ENCODE results near the gene NINJ2.

The NINJ2 gene

DNA sequence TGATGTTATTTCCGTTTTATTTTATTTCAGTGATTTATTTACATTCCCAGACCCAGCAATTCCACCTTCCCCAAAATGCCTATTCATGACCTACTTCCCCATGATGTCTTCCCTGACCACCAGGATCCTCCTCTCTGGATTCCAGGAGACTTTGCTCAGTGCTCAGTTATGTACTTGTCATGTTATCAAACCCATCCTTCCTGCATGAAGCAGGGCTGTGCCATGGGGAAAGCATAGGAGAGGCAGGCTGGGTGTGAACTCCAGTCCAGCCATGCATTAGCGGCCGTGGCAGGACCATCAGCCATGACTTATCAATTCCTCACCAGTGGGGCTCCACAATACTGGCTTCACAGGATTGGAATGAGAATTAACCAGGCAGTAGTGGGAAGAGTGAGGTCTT, 145.7 kb downstream of the NINJ2 start:
- POLR2A ChIA-PET, result no interaction called here
- no peak overlapping the region for H3K4me3 ChIP-seq (ENCODE audit: low read depth, low read length)
- TF ChIP-seq, protein P1, sequence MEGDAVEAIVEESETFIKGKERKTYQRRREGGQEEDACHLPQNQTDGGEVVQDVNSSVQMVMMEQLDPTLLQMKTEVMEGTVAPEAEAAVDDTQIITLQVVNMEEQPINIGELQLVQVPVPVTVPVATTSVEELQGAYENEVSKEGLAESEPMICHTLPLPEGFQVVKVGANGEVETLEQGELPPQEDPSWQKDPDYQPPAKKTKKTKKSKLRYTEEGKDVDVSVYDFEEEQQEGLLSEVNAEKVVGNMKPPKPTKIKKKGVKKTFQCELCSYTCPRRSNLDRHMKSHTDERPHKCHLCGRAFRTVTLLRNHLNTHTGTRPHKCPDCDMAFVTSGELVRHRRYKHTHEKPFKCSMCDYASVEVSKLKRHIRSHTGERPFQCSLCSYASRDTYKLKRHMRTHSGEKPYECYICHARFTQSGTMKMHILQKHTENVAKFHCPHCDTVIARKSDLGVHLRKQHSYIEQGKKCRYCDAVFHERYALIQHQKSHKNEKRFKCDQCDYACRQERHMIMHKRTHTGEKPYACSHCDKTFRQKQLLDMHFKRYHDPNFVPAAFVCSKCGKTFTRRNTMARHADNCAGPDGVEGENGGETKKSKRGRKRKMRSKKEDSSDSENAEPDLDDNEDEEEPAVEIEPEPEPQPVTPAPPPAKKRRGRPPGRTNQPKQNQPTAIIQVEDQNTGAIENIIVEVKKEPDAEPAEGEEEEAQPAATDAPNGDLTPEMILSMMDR (IDR thresholded peaks at IDR 0.05; ENCODE audit: insufficient read depth, low read length, missing control alignments), result no peak
- no peak for DNase-seq (ENCODE audit: low read depth, low spot score)
- CTCF ChIA-PET, result interaction anchor here (1.5 to 2.9 kb wide), 3 partner anchors 30 to 64 kb away, joined by 3 to 15 read pairs (median 3); no protein-coding TSS in a partner anchor

All from AG04449 (cell line).